ENCODE measurements around the gene DCTN2. TPM values are rescaled to one million over a fixed set of nuclear protein-coding genes. Genes with fewer than 3 reads are reported as not detected.

DCTN2 gene
- total RNA-seq, 3 donors from 2014 or later = 138 to 140 (median 140) TPM

DNA sequence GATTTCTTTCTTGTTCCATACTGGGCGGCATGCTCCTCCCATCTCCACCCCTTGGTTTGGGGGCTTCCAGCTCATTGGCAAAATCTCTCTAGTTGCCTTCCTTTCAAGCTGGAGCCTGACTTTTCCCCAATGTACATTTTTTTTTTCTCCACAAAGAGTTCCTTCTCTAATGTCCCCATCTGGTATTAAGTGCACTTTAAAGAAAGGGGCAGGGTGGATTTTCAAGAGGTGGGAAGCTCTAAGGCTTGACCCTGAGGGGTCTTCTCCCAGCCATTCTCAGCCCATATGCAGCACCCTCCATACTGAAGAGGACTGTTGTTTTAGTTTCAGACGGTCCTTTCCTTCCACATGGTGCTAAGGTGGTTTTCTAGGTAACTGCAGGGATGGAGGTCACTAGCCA lies 38.2 kb upstream of the DCTN2 start:
- no peak for ATAC-seq
- TF ChIP-seq, protein P1, sequence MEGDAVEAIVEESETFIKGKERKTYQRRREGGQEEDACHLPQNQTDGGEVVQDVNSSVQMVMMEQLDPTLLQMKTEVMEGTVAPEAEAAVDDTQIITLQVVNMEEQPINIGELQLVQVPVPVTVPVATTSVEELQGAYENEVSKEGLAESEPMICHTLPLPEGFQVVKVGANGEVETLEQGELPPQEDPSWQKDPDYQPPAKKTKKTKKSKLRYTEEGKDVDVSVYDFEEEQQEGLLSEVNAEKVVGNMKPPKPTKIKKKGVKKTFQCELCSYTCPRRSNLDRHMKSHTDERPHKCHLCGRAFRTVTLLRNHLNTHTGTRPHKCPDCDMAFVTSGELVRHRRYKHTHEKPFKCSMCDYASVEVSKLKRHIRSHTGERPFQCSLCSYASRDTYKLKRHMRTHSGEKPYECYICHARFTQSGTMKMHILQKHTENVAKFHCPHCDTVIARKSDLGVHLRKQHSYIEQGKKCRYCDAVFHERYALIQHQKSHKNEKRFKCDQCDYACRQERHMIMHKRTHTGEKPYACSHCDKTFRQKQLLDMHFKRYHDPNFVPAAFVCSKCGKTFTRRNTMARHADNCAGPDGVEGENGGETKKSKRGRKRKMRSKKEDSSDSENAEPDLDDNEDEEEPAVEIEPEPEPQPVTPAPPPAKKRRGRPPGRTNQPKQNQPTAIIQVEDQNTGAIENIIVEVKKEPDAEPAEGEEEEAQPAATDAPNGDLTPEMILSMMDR (IDR thresholded peaks at IDR 0.05) = no peak

DNA sequence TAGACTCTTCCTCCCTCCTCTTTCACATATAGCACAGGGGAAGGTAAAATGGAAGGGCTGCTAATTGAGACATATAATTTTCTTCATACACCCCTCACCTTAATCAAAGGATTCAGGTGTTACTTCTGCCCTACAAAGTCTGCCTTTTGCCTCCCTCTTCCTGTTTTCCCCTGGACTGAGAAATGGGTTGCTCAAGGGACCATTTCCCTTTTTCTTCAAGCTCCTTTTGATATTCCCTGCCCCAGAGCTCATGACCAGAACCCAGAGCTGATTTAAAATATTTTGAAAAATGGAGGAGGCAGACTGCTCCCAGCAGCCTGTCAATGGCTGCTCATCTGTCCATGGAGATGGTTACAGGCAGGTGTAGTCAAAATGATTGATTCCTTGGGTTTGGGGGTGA lies 37.7 kb upstream of the DCTN2 start:
- intact Hi-C loops (cut with DNase I, micrococcal nuclease) = loop anchor here (5.0 kb wide), 1 partner anchor 38 kb away; no protein-coding TSS in a partner anchor
- no peak for ATAC-seq
- Histone ChIP-seq H3K4me1 (ENCODE audit: low read depth) (no peaks in the 10 kb centered on the region), H3K9me3 (no peaks in the 10 kb centered on the region), H3K36me3 (ENCODE audit: low read depth) (no peaks in the 10 kb centered on the region), H3K4me3 (no peak overlapping the region)
- DNase-seq = no peak
- TF ChIP-seq, protein P1 (IDR thresholded peaks at IDR 0.05) = no peak

More for the DNA sequence above, 38.2 kb upstream of the DCTN2 start:
- no peaks in the 10 kb centered on the region for H3K9me3 ChIP-seq
- intact Hi-C loops (cut with DNase I, micrococcal nuclease) = no loop called here
- DNase-seq = no peak
- no peaks in the 10 kb centered on the region for H3K4me1 ChIP-seq (ENCODE audit: low read depth)
- no peaks in the 10 kb centered on the region for H3K36me3 ChIP-seq (ENCODE audit: low read depth)
- no peak overlapping the region for H3K4me3 ChIP-seq

DNA sequence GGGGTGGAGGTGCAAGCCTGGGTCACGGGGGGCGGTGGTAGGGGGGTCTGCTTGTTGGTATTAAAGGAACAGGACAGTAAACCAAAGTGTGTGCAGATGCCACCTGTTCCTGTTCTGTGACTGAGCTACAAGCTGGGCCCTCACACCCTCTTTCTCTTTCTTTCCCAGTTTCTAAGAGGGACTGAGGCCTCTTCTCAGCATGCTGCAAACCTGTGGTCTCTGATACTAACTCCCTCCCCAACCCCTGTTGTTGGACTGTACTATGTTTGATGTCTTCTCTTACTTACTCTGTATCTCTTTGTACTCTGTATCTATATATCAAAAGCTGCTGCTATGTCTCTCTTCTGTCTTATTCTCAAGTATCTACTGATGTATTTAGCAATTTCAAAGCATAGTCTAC lies 37.1 kb upstream of the DCTN2 start:
- Histone ChIP-seq H3K9me3 (no peaks in the 10 kb centered on the region), H3K4me1 (ENCODE audit: low read depth) (no peaks in the 10 kb centered on the region), H3K4me3 (no peak overlapping the region), H3K36me3 (ENCODE audit: low read depth) (no peaks in the 10 kb centered on the region)
- TF ChIP-seq, protein P1 (IDR thresholded peaks at IDR 0.05) = no peak
- ATAC-seq (no peak), DNase-seq (no peak)
- intact Hi-C loops (cut with DNase I, micrococcal nuclease) = loop anchor here (5.0 kb wide), 1 partner anchor 38 kb away; no protein-coding TSS in a partner anchor

DNA sequence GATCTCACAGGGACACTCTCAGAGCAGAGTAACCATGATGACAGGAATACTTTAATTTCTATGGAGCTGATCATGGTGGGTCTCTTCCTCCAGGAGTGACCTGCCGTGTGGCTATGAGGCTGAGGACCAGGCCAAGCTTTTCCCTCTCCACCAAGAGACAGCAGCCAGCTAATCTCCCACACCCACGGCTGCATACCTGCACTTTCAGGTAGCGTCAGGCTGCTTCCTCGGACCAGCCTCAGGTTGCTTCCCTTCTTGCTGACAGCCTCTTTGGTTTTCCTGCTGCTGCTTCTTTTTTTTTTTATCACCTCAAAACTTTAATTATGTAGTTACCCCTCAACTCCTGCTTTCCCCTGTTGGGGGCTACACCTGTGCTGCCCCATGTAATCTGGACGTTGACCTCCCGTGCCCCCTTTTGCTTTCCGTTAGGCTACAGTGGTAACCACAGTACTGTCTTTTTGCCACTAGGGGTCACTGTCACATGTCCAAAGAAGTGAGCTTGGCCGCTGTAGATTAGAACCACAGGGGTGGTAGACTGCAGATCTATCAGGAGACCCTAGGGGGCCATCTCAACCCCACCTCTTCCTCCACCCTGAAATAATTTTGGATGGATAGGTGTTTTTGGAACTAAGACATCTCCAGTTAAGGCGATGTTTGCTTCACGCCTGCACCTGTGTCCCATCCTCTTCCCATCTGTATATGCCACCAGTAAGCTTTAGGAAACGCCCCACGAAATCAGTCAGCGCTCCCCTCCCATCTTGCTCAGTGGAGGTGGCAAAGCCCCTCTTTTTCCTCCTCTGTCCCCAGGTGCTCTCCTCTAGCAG lies 36.2 kb upstream of the DCTN2 start:
- TF ChIP-seq, protein P1 (IDR thresholded peaks at IDR 0.05) = peak; percentile 77
- peak; percentile 93 for ATAC-seq
- H3K4me1 ChIP-seq (ENCODE audit: low read depth) = no peaks in the 10 kb centered on the region
- intact Hi-C loops (cut with DNase I, micrococcal nuclease) = loop anchor here (5.0 kb wide), 1 partner anchor 39 kb away; no protein-coding TSS in a partner anchor
- H3K9me3 ChIP-seq = no peaks in the 10 kb centered on the region
- H3K36me3 ChIP-seq (ENCODE audit: low read depth) = no peaks in the 10 kb centered on the region
- no peak overlapping the region for H3K4me3 ChIP-seq
- peak in 1 of 3 donors; percentile 80 for DNase-seq

DNA sequence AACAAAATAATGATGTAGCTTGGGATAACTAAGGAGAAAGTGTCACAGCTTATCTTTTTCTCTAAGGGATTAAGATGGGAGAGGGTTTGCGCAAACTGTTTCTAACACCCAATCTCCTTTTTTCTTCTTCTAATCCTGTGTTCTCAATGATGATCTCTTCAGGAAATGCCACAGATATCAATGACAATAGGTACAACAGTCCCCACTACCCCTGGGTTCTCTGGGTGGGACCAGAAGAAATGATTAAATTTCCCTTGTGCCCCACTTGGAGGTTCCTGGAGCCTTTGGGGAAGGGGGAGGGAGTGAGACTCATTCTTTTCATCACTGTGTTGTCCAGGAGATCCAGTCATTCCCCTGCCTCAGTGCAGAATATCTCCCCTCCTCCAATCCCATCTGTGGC lies 35.4 kb upstream of the DCTN2 start:
- Histone ChIP-seq H3K9me3 (no peaks in the 10 kb centered on the region), H3K4me1 (ENCODE audit: low read depth) (no peaks in the 10 kb centered on the region), H3K4me3 (no peak overlapping the region), H3K36me3 (ENCODE audit: low read depth) (no peaks in the 10 kb centered on the region)
- DNase-seq (no peak), ATAC-seq (no peak)
- TF ChIP-seq, protein P1 (IDR thresholded peaks at IDR 0.05) = no peak
- intact Hi-C loops (cut with DNase I, micrococcal nuclease) = loop anchor here (5.0 kb wide), 1 partner anchor 40 kb away; no protein-coding TSS in a partner anchor

All from mucosa of descending colon (tissue), 3 donors.